Measurements from ENCODE around the gene BICDL1.

Gene BICDL1

GRCh38 chr12:120131116-120131515, 142.1 kb downstream of the BICDL1 start:
- no peak for DNase-seq

GRCh38 chr12:120132054-120132836, 143.2 kb downstream of the BICDL1 start:
- DNase-seq = no peak

- DNase-seq = no peak
Observed at GRCh38 chr12:120132863-120133385, 143.9 kb downstream of the BICDL1 start.

- no peak for DNase-seq
Observed at GRCh38 chr12:120134307-120134980, 145.4 kb downstream of the BICDL1 start.

GRCh38 chr12:120136093-120136770, 147.2 kb downstream of the BICDL1 start:
- DNase-seq = no peak

GRCh38 chr12:120137833-120138232, 148.8 kb downstream of the BICDL1 start:
- no peak for DNase-seq

GRCh38 chr12:120138366-120138765, 149.3 kb downstream of the BICDL1 start:
- peak in 1 of 2 donors; percentile 40 for DNase-seq

GRCh38 chr12:120139958-120140357, 150.9 kb downstream of the BICDL1 start:
- DNase-seq = no peak

- no peak for DNase-seq
Observed at GRCh38 chr12:120140603-120141002, 151.6 kb downstream of the BICDL1 start.

GRCh38 chr12:120141336-120141735, 152.3 kb downstream of the BICDL1 start:
- DNase-seq = no peak

GRCh38 chr12:120142231-120142877, 153.3 kb downstream of the BICDL1 start:
- DNase-seq = no peak
